HG03469 (cell line): ENCODE results near the gene ADAMTS17.
A peak's percentile ranks its signal among the peaks of the same experiment; 100 is the strongest.

ENCODE experiments used
- ATAC-seq: cut with Tn5 transposase; IDR thresholded peaks from one replicate; pipeline ENCODE4 v1.9.1; 2021; ENCODE audit warnings: mild to moderate bottlenecking, moderate library complexity, moderate number of reproducible peaks; ENCODE audit not compliant: unreplicated experiment

ADAMTS17 gene, protein sequence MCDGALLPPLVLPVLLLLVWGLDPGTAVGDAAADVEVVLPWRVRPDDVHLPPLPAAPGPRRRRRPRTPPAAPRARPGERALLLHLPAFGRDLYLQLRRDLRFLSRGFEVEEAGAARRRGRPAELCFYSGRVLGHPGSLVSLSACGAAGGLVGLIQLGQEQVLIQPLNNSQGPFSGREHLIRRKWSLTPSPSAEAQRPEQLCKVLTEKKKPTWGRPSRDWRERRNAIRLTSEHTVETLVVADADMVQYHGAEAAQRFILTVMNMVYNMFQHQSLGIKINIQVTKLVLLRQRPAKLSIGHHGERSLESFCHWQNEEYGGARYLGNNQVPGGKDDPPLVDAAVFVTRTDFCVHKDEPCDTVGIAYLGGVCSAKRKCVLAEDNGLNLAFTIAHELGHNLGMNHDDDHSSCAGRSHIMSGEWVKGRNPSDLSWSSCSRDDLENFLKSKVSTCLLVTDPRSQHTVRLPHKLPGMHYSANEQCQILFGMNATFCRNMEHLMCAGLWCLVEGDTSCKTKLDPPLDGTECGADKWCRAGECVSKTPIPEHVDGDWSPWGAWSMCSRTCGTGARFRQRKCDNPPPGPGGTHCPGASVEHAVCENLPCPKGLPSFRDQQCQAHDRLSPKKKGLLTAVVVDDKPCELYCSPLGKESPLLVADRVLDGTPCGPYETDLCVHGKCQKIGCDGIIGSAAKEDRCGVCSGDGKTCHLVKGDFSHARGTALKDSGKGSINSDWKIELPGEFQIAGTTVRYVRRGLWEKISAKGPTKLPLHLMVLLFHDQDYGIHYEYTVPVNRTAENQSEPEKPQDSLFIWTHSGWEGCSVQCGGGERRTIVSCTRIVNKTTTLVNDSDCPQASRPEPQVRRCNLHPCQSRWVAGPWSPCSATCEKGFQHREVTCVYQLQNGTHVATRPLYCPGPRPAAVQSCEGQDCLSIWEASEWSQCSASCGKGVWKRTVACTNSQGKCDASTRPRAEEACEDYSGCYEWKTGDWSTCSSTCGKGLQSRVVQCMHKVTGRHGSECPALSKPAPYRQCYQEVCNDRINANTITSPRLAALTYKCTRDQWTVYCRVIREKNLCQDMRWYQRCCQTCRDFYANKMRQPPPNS

DNA sequence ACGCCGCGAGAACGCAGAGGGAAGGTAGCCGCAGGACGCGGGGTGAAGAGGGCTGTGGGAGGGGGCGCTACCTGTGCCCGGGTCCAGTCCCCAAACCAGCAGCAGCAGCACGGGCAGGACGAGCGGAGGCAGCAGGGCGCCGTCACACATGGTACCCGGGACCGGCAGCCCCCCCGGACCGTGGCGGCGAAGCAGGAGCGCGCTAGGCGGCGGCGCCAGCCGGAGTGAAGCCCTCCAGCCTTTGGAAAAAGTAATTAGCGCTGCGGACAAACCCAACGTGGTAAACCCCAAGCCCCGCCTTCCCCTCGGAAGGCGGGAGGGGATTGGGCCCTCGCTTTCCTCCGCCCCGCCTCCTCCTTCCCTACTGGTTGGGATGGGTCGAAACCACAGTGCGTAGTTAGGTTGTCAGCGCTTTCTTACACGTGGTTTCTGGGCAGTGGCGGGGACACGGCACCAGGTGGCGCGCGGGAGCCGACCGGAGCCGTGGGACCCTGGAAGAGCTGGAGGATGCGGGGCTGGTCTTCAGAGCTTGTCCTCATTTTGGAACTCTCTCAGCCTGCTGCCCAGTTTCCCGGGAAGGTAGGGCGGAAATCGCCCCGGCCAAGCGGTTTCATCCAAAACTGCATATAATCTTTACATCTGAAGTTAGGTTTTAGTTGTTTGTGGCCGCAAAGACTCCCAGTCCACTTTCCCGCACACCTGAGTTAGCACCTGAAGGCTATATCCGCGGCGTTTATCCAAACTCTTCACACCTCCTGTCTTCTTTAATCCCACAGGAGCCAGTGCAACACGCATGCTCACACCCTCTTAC is at the start of gene ADAMTS17:
Gene ADAMTS17 (minus strand): TSS at position 226 of the 811 bp plus-strand sequence. CDS start 76 bp downstream, at position 150.
- ATAC-seq, result peak; percentile 87

DNA sequence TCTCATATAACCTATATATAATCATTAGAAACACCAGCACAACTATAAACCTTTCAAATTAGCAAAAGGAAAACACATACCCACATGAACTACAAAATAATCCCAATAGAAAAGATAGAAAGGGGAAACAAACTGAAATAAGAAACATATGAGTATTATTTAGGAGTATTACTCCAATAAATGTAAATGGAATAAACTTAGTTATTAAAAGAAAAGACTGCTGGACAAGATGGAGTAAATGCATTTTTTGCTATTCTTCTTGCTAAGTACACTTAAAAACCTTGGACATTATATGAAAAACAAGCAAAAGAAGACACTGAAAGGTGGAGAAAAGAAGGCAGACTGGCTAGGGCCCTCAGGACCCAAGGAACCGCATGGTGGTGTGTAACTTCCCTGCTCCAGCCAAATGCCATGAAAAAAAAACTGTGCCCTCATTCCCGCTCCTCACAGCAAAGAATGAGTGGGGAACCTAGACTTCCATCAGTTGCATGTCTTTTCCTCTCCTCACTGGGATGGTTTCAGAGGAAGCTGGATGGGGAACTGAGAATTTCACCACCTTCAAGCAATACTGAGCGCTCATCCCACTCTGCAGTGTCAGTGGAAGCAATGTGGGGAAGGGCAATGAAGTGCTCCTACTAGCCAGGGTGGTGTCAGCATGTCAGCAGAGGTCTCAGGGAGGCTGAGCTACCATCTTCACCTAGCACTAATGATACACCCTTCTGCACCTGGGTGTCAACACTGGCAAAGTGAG is 43.7 kb upstream of the ADAMTS17 start:
- ATAC-seq, result no peak

DNA sequence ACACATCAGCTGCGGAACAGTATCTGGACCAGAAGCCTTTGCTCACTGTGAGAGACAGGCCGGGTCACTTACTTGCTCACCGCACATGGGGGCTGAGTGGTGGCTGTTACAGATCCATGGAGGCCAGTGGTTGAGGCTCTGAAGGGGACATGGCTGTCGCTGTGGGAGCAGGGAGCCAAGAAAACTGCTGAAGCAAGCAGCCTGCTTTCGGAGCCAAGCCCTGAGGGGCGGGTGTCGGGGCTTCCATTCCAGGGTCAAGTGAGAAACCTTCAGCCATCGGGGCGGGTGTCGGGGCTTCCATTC is 42.3 kb upstream of the ADAMTS17 start:
- no peak for ATAC-seq

DNA sequence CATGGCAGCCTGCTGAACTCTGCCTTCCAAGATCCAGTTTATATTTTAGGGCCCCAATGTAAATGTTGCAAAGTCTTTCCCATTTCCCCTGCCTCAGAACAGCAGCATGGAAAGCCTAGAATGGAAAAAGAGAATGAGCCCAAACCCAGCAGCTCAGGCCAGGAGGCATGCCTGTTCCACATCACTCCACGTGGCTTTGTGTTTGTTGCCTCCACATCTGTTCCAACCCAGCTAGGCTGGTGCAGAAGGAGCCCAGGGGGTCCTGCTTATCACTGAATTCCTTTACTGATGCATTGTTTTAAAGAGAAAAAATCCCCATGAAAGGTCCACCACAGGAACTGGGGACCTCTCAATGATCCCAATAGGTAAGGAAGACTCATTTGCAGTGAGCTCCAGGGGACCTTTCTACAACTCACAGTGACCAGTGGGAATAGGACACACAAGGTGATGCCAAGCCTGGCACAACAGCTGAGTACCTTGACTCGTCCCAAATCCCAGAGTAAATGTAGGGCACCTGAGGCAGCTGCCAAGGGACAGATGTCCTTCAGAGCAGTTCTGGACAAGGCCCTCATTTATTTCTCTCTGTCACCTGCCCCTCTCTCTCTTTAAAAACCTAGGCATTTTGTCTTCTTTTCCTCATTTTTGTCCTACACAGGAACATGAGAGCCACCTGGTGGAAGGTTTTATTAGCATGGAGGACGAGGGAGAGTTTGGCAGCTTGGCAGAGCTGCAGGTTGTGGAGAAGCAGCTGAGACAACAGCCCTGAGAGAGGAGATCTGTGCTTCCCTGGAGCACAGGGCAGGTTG is 41.7 kb upstream of the ADAMTS17 start:
- ATAC-seq, result no peak

DNA sequence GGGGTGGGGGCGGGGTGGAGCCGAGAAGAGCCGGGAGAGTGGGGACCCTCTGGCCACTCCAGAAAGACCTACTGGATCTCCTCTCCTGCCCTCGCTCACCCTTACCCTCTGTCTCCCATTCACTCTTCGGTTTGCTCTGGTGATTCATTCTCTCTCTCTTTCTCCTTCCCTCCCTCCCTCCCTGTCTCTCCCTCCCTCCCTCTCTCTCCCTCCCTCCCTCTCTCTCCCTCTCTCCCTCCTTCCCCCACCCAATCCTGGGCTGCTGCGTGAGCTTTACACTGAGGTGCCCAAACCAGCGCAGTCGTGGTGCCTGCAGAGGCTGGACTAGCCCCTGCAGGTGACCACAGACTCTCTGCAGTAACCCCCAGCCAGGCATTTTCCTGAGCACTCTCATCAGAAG is 32.2 kb upstream of the ADAMTS17 start:
- ATAC-seq, result no peak

DNA sequence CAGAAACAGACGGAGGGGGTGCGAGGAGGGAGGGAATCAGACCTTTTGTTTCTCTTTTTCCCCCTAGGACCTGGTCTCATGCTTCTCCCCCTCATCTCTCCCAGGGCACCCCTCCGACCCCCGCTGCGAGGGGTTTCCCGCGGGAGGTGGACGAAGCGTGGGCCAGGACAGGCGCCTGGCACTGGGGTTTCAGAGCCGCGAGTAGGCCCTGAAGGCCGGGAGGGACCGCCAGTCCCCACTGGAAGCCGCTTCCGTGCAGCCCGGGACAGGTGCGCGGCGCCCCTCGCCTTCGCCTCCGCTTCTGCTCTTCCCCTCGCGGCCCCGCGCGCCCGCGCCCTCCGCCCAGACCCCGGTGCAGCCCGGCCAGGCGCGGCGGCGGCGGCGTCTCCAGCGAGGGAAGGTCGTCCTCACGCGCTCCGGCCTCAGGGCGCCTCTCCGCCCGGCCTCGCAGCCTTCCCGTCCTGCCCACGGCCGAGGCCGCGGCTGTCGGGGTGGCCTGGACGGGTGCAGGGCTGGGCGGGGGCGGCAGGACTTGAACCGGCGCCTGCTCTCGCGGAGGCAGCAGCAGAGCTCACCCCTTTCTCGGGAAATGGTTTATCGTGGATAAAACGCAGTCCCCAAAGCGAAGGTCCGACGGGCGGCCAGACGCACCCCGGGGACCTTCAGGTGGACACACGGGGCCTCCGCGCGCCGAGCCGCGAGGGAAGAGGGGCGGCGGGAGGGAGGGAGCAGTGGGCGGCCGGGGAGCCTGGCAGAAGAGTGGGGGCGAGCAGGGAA is 31.5 kb upstream of the ADAMTS17 start:
- no peak for ATAC-seq

DNA sequence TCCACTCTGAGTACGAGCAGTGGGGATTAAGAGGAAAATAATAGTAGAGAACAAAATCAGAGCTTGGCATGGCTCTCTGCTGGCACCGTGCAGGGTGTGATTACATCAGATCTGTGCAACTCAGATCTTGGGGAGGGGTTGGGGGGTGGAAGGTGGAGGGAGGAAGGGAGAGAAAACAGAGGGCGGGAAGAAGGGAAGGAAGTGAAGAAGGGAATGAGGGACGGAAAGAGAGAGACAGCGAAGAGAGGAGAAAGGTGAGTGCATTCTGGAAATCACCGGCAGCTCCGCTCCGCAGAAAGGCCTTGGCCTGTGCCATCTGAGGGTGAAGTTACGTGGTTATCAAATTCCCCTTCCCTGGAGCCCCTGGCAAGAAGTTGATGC is 31.0 kb upstream of the ADAMTS17 start:
- no peak for ATAC-seq

DNA sequence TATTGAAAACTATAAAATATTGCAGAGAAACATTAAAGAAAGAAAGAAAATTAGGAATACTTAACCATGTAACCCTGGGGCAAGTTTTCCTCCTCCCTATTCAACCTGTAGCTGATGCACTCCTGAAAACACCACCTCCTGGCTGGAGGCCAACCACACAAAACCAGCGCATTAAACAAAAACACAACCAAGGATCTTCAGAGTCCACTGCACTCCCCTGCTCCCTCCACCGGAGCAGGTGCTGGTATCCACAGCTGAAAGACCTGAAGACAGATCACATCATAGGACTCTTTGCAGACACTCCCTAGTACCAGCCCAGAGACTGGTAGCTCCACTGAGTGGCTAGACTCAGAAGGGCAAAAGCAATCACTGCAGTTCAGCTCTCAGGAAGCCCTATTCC is 13.6 kb upstream of the ADAMTS17 start:
- no peak for ATAC-seq

DNA sequence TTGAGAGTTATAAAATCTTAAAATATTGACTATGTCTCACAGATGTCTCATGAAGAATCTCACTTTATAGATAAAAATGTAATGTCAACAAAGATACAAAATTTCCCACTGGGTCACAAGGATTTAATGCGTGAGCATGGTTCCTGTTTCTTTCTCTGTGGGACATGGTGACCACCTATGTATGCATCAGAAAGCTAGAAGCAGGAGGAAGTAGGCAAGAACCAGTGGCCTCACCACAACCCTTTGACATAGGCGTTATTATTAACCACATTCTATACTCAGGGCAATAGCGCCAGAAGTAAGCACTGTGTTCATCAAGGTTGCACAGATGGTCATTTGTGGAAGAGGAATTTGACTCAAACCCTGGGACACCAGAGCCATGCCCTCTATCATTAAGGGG is 11.7 kb upstream of the ADAMTS17 start:
- no peak for ATAC-seq

DNA sequence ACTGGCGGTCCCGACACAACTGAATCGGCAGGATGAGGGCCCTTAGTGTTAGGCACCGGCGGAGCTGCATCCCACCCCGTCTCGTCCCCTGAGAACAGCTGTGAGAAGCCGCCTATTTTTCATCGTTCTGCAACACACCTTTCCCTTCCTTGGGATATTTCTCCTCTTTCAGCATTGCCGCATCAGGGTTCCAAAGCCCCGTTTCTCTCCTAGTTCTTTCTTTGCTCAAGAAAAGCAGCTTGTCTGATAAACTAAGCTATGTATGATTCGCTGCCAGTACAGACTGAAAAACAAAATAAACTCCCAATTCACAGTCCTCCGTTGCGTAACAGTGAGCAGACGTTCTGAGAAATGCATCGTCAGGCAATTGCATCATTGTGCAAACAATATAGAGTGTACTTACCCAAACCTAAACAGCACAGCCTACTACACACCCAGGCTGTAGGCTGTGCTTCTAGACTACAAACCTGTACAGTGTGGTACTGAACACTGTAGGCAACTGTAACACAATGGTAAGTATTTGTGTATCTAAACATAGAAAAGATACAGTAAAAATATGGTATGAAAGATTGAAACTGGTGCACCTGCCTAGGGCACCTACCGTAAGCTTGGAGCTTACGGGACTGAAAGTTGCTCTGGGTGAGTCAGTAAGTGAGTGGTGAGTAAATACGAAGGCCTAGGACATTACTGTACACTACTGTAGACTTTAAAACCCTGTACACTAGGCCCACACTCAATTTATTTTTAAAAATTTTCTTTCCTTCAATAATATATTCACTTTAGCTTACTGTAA is 8.9 kb upstream of the ADAMTS17 start:
- no peak for ATAC-seq

DNA sequence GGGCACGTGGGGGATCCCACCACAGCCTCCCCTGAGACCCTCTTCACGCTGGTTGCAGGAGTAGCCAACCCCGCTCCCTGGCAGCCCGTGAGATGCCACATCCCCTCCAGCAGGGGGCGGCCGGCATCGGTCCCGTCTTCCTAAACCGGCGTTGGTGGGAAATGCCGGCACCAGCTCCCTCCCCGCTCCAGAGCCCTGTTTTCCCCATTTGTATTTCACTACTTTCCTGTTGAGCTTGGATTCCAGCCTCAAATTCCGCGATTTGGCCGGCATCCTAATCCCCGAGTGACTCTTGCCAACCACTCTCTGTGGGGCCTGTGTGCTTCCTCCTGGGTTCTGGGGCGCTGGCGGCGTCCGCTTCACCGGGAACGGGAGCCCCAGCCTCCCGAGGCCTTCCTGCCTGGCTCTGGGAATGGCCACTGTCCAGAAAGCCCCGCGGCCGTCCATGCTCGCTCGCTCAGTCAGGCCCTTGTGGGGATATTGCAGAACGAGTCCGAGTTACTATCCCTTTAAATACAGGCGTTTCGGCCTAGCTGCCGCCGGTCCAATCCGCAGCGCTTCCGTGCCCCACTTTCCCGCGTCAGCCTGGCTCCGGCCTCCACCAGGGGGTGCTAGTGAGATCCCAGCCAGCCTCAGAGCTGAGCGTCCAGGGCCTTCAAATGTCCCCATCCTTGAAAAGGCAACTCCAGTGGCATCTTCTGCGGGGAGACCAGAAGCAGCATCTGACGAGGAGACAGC is 8.1 kb upstream of the ADAMTS17 start:
- peak; percentile 77 for ATAC-seq

DNA sequence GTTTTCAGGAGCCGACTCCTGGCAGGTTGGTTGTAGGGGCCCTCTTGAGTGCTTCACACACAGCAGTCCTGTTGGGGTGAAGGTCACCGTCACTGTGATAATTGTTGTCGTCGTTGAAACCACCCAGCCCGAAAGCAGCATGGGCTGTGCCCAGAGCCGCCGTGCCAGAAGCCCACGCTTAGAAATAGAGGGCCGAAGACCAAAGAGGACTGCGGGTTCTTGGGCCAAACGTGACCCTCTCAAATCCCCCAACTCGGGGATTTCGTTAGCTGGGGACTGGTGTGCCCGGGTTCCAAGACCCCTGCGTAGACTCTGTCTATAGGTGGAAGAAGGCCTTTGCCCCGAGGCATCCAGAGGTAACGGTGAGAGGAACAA is 7.5 kb upstream of the ADAMTS17 start:
- no peak for ATAC-seq

DNA sequence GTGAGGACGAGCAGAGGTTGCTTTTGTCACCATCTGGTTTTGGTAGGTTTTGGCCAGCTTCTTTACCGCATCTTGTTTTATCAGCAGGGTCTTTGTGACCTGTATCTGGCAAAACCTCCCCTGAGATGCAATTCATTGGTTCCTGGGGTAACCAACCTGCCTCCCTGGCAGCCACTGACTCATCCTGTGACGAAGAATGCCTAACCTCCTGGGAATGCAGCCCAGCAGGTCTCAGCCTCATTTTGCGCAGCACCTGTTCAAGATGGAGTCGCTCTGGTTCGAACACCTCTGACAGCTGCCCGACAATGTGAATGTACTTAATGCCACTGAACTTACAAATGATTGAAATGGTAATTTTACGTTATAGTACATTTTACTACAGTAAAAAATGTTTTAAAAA is 6.8 kb upstream of the ADAMTS17 start:
- no peak for ATAC-seq

DNA sequence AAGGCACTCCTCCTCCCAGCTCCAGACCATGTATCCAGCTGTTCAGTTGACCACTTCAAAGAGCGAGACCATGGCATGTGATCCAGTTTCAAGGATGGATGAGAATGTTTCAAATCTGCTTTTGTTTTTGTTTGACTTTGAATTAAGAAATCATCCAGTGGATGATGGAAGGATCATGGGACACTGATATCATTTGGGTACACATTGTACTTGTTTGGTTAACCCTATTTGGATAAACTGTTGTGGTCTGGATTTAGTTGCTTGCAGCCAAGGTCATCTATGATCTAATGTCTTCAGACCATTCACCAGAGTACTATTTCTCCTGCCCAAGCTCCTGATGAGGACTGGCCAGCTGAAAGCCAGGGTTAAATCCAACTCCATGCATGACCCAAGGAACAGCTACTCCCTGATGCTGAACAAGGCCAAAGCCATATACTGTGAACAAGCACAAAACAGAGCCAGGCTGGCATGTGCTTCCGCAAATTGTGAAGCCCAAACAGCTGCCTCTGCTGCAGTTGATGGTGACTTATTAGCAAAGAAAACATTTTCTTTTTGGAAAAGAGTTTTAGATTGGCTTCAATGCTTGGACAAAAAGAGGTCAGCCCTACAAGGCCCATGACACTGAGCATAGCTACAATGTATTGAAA is 5.2 kb upstream of the ADAMTS17 start:
- no peak for ATAC-seq

DNA sequence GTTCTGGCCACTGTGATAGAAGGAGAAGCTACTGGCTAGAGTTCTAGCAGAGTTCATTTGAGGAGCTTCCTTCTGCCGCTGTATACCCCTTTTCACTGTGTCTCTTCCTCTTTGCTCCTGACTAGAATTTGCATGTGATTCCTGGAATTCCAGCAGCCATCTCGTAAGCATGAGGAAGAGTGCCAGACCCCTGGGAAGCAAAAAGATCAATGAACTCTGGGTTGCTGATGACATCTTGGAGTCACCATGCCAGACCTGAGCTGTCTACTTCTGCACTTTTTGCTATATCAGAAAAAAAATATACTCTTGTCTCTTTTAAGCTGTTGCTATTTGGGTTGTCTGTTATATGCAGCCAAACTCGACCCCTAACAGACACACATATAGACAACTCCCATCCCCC is 3.7 kb upstream of the ADAMTS17 start:
- no peak for ATAC-seq

DNA sequence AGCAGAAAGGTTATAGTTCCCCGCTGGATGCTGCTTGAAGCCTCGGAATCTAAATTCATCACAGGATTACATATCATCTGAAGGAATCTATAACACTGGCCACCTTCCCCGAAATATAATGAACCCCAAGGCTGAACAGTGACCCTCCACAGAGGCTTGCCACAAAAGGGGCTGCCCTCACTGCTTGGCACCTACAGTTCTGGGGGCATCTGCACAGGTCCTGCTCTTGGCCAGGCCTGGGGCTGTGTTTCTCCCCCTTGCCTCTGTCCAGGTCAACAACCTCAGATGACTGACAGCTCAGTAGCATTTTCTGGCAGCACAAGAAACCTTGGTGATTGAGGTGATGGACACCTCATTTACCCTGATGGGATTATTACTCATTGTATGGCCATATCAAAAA is 1.5 kb upstream of the ADAMTS17 start:
- ATAC-seq, result no peak
